ENCODE measurements around the gene P3H2.

The P3H2 gene

DNA sequence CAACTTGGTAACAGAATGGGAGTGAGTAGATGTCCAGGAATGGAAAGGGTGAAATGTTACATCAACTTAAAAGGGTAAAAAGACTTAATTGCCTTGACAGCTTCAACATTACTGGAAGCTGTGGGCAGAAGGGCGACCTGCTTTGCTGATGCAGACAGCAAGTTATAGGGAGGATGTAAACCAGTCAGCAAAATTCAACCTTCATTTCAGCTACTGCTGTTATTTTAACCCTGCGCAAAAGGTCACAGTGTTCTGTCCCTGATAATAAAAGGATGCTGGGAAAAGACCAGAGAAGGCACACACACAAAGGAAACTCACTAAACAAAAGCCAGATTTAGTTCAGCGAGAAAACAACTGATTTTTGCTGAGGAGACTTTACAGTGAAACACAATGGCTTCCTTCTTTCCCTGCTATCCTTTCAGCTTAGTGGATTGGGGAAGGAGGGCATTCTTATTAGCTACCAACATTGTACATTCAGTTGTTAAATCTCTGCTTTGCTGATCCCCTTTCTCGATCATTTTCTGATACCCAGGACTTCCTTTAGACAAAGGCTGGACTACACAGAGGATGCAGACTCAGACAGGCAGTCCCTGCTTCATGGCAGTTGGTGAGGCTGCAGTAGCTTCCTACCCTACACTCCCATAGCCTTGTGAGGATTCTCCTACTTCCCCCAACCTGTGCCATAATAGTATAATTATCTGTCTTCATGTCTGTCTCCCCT lies 62.0 kb downstream of the P3H2 start:
- FAIRE-seq (peak; percentile 80), DNase-seq (ENCODE audit: insufficient read length, low spot score) (no peak)

- FAIRE-seq (no peak), DNase-seq (ENCODE audit: insufficient read length, low spot score) (no peak)
These were observed 64.0 kb downstream of the P3H2 start for GRCh38 chr3:190056742-190057141.

DNA sequence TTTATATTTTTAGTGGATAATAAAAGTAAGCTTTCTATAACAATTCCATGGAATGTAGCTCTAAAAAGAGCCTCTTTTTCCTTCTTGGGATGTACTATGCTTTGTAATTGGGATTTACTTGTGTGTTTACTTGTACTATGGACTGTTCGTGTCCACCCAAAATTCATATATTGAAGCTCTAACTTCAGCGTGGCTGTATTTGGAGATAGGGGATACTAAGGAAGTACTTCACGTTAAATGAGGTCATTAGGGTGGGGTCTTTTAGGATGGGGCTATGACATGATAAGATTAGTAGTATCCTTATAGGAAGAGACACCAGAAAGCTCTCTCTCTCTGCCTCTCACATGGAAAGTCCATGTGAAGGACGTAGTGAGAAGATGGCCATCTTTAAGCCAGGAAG lies 64.9 kb downstream of the P3H2 start:
- FAIRE-seq (no peak), DNase-seq (ENCODE audit: insufficient read length, low spot score) (no peak)

GRCh38 chr3:190053919-190054672 lies 66.6 kb downstream of the P3H2 start:
- DNase-seq (ENCODE audit: insufficient read length, low spot score) (peak; percentile 54), FAIRE-seq (no peak)

DNA sequence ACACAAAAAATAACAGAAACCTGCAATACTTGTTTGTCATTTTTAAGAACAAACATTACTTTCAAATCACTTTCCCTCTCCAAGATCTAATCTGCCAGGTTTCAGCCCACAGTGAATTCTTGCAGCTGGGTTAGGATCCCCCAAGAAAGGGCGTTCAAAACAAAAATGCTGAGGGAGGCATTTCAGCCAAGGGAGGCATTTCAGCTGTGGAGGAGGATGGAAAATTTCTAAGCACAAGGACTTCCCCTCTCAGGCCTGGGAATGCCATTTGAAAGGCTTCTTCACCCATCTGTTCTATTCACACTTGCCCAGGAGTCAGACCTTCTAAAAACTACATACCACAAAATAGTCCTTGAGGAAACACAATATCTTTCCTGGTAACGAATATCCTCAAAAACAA lies 69.1 kb downstream of the P3H2 start:
- DNase-seq (ENCODE audit: insufficient read length, low spot score) (no peak), FAIRE-seq (no peak)

- DNase-seq (ENCODE audit: insufficient read length, low spot score) (no peak), FAIRE-seq (no peak)
These were observed 71.7 kb downstream of the P3H2 start for GRCh38 chr3:190048932-190049441.

GRCh38 chr3:190044974-190045373 lies 75.7 kb downstream of the P3H2 start:
- DNase-seq (ENCODE audit: insufficient read length, low spot score) (no peak), FAIRE-seq (no peak)

GRCh38 chr3:190044142-190044541 lies 76.6 kb downstream of the P3H2 start:
- DNase-seq (ENCODE audit: insufficient read length, low spot score), result no peak
- FAIRE-seq, result no peak

DNA sequence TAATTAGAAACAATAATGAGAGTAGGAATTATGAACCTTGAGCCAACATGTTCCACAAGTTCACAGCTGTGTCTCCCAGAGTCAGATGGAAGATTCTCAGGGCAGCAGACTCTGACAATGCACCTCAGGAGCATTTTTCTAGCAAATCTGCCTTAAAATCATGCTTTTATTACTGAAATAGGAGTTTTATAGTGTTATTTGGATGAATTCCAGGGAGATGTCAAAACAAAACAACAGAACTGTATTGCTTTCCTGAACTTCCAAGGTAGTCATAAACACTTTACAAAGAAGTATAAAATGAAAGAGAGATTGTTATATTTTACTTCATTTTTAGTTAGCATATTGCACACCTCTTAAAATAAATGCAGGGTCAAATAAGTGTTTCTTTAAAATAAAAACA lies 77.0 kb downstream of the P3H2 start:
- FAIRE-seq (no peak), DNase-seq (ENCODE audit: insufficient read length, low spot score) (no peak)

GRCh38 chr3:190042558-190042957 lies 78.1 kb downstream of the P3H2 start:
- FAIRE-seq, result no peak
- no peak for DNase-seq (ENCODE audit: insufficient read length, low spot score)

GRCh38 chr3:190041333-190042041 lies 79.2 kb downstream of the P3H2 start:
- DNase-seq (ENCODE audit: insufficient read length, low spot score) (no peak), FAIRE-seq (no peak)

DNA sequence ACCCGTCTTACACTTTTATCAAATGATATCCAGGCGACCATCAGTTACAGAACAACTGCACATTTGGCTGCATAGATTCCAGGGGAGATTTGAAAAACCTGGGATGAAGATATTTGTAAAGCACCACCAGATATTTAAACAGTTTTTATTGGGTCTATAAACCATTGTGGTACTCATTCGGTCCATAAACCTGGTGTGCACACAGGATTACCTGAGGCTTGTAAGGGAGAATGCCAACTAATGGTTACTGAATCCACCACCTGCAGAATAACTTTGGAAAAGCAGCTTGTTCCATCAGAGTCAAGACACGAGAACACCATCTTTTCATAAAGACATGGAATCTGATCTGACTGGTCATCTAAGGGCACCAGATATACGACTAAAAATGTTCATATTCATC lies 80.6 kb downstream of the P3H2 start:
- DNase-seq (ENCODE audit: insufficient read length, low spot score), result no peak
- no peak for FAIRE-seq

GRCh38 chr3:190038050-190038933 lies 82.4 kb downstream of the P3H2 start:
- FAIRE-seq, result no peak
- peak; percentile 80 for DNase-seq (ENCODE audit: insufficient read length, low spot score)

DNA sequence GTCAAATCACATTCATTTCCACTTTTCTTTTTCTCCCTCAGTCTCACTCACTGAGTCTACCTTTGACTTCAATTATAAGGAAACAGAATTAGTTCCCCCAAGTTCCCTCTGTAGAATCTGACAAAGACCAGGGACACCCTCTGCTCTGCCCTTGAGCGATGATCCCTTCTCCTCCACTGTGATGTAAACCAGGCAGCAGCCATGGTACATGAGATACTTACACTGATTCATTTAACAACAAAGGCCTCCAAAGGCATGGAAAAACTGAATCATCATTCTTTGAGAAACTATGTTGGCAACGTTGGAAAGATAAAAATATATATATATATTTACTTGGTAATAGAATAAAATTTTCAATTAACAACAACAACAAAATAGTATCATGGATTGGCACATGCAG lies 84.1 kb downstream of the P3H2 start:
- no peak for FAIRE-seq

DNA sequence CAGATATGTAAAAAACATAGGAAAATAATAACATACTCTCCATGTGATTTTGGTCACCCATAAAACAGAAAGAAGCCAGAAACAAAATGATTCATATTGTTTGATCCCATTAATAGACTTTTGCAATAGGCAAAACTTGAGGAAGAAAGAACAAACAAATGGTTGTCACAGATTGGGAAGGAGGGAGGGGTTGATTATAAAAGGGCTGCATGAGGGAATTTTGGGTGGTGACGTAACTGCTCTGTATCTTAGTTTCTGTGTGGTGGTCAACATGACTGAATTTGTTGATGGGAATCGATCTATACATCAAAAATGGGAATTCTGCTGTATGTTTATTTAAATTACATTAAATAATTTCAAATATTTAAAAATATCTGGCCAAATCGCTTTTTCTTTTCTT lies 86.3 kb downstream of the P3H2 start:
- DNase-seq (ENCODE audit: insufficient read length, low spot score), result no peak
- no peak for FAIRE-seq

More for the DNA sequence above, 84.1 kb downstream of the P3H2 start:
- no peak for DNase-seq (ENCODE audit: insufficient read length, low spot score)

GRCh38 chr3:190032923-190033322 lies 87.8 kb downstream of the P3H2 start:
- no peak for FAIRE-seq
- DNase-seq (ENCODE audit: insufficient read length, low spot score), result no peak

DNA sequence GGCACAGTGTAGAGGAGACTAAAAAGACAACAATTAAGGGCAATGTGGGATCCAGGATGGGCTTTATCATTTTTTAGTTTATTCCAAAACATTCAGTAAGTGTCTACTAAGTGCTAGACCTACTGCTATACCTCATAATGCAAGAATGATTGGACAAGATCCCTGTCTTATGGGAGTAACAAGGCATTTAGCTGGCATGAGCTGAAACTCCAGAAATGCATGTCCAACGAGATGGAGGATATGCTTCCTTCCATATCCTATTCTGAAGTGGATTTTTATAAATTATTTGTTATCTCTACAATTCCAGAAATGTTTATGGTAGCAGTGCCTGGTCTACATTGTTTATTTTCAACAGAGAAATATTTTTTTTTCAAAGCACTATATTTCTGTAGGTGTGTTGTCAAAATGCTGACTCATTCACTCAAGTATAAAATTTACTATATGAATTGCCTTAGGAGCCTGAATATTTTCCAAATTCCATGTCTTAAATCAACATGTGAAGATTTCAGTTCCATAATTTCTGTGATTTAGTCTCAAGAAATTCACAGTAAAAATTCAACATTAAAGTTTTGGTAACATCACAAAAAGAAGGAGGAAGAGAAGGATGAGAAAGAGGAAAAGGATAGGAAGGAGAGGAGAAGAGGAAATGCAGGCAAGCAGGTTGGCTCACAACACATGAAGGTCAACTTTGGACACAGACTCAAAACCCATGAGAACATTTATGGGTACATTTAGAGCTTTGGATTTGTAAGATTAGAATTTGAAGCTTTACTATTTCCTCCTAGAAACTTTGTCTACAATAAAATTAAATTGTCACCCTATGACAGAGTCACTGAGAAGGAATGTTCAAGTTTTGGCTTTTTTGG lies 88.6 kb downstream of the P3H2 start:
- no peak for FAIRE-seq
- no peak for DNase-seq (ENCODE audit: insufficient read length, low spot score)

DNA sequence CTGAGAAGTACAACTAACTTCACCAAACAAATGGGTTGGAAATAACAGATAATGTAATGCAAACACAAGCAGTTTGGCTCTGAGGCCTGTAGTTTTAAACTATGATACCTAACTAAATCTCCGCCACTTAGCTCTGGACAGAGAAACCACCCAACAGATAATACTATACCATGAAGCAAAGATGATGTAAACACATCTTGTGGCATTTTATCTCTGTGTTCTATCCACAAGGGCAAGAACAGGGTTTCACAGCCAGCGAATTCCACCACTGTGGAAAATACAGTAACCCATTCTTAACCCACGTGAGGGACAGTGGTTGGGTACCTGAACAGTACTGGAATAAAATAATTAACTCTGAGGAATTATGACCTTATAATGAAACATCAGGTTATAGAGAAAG lies 93.6 kb downstream of the P3H2 start:
- DNase-seq (ENCODE audit: insufficient read length, low spot score), result no peak
- no peak for FAIRE-seq

- FAIRE-seq (no peak), DNase-seq (ENCODE audit: insufficient read length, low spot score) (no peak)
These were observed 94.5 kb downstream of the P3H2 start for GRCh38 chr3:190026154-190026553.

- FAIRE-seq (no peak), DNase-seq (ENCODE audit: insufficient read length, low spot score) (no peak)
These were observed 95.8 kb downstream of the P3H2 start for GRCh38 chr3:190024912-190025311.
